ENCODE measurements around the gene MBD5.
"Not testable (repeated sequence)": the region's sequence is repeated elsewhere in the genome, so short reads cannot be mapped to it uniquely, and the experiment has no call there.

Gene MBD5

DNA sequence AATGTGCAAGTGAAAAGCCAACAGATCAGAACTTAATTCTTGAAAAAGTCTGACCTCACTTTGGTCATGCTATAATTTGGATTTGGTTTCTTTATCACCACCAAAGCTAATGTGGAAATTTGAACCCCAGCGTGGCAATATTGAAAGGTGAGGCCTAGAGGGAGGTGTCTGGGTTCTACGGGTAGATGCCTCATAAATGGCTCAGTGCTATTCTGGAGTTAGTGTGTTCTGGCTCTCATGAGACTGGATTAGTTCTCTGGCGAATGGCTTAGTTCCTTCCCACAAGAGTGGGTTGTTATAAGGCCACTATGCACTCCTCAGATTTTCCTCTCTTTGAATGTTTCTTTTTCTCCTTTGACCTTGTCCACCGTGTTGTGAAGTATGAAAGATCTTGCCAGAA, 22.7 kb upstream of the MBD5 start:
- Histone ChIP-seq H3K36me3 (replicated peaks in 1 of 2; ENCODE audit: control insufficient read depth in 2 of 2, insufficient read depth in 2 of 2, low read length in 2 of 2) (peaks cover 8 to 21% of the 10 kb centered on the region in 2 donors), H2BK5ac (ENCODE audit: low read length) (no peak overlapping the region), H3K23ac (ENCODE audit: low read depth, low read length, poor library complexity) (no peak overlapping the region), H3K4ac (ENCODE audit: low read length) (no peak overlapping the region), H3K79me1 (ENCODE audit: low read depth, low read length) (peaks cover 6% of the 10 kb centered on the region), H4K8ac (ENCODE audit: low read depth, low read length) (no peak overlapping the region), H2BK120ac (ENCODE audit: low read depth, low read length) (no peak overlapping the region), H3K9me3 (replicated peaks in 1 of 2; ENCODE audit: control insufficient read depth in 2 of 2, insufficient read depth in 1 of 2, low read depth in 1 of 2, low read length in 2 of 2) (peaks cover 2 to 25% of the 10 kb centered on the region in 2 donors), H3K27me3 (ENCODE audit: control insufficient read depth in 3 of 3, insufficient read depth in 3 of 3, low read depth in 1 of 3, low read length in 3 of 3) (no peaks in the 10 kb centered on the region), H3K18ac (ENCODE audit: low read length) (no peak overlapping the region), H2BK12ac (ENCODE audit: low read length) (no peak overlapping the region), H2BK15ac (ENCODE audit: low read length) (no peak overlapping the region), H3K4me2 (ENCODE audit: insufficient read depth, low read length, poor library complexity, severe bottlenecking) (no peak overlapping the region), H3K4me1 (ENCODE audit: control insufficient read depth in 2 of 2, insufficient read depth in 1 of 2, low read depth in 1 of 2, low read length in 2 of 2) (peaks cover 0 to 4% of the 10 kb centered on the region in 2 donors), H3K27ac (replicated peaks; ENCODE audit: low read length) (no peak overlapping the region), H4K91ac (ENCODE audit: low read depth, low read length, poor library complexity) (no peak overlapping the region), H3K14ac (ENCODE audit: low read length) (no peak overlapping the region), H3K4me3 (ENCODE audit: low read length in 2 of 2) (no peak overlapping the region), H2AK5ac (ENCODE audit: low read depth, low read length) (no peak overlapping the region), H2AFZ (ENCODE audit: low read length) (no peak overlapping the region), H3K9ac (ENCODE audit: low read depth, low read length, poor library complexity) (no peak overlapping the region)
- DNase-seq (ENCODE audit: low spot score) = no peak
- no CpG with 5 or more reads among the region's 4 CpGs for WGBS, 2 donors (ENCODE audit: extremely low coverage in 2 of 2, insufficient read length in 2 of 2, insufficient replicate concordance in 1 of 2)

DNA sequence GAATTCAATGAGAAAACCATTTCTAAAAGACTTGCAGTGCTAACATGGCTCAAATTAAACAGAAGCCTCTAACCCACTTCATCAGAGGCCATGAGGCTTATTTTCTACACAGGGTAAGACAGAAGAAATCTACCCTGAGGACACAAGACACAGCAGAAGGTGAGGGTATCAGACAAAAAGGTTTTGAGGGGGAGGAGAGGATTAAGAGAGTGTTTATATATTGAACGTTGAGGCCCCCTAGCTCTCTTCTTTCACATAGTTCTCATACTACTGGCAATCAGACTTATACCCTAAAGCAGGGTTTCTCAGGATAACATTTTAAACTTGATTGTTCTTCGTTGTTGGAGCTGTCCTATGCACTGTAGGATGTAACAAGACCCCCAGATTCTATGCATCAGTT, 21.8 kb upstream of the MBD5 start:
- peaks cover 6% of the 10 kb centered on the region for H3K79me1 ChIP-seq (ENCODE audit: low read depth, low read length)
- H2BK120ac ChIP-seq (ENCODE audit: low read depth, low read length) = no peak overlapping the region
- WGBS, 2 donors (ENCODE audit: extremely low coverage in 2 of 2, insufficient read length in 2 of 2, insufficient replicate concordance in 1 of 2) = no CpG with 5 or more reads among the region's 2 CpGs

DNA sequence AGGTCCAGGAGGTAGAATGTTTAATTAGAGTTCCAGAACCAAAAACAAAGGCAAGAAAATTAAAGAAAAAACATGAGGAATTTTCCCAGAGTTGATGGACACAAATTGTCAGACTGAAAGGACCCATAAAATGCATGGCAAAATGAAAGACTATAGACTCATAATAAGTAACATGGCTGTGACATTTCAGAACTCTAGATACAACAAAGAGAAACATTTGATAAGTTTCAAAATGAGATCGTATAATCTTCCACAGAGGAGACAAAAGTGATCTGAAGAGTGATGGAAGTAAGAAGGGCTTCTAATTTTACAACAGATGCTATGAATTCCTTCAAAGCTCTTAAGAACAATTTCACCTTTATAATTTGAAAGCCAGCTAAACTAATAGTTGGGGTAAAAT, 20.8 kb upstream of the MBD5 start:
- Histone ChIP-seq H3K36me3 (replicated peaks in 1 of 2; ENCODE audit: control insufficient read depth in 2 of 2, insufficient read depth in 2 of 2, low read length in 2 of 2) (peaks cover 8 to 18% of the 10 kb centered on the region in 2 donors), H3K4me1 (ENCODE audit: control insufficient read depth in 2 of 2, insufficient read depth in 1 of 2, low read depth in 1 of 2, low read length in 2 of 2) (peaks cover 0 to 4% of the 10 kb centered on the region in 2 donors), H3K27ac (replicated peaks; ENCODE audit: low read length) (no peak overlapping the region), H3K9ac (ENCODE audit: low read depth, low read length, poor library complexity) (no peak overlapping the region), H3K18ac (ENCODE audit: low read length) (no peak overlapping the region), H2BK12ac (ENCODE audit: low read length) (no peak overlapping the region), H2AK5ac (ENCODE audit: low read depth, low read length) (no peak overlapping the region), H2BK120ac (ENCODE audit: low read depth, low read length) (no peak overlapping the region), H2BK5ac (ENCODE audit: low read length) (no peak overlapping the region), H3K79me1 (ENCODE audit: low read depth, low read length) (peaks cover 6% of the 10 kb centered on the region), H3K27me3 (ENCODE audit: control insufficient read depth in 3 of 3, insufficient read depth in 3 of 3, low read depth in 1 of 3, low read length in 3 of 3) (no peaks in the 10 kb centered on the region), H3K4ac (ENCODE audit: low read length) (no peak overlapping the region), H4K8ac (ENCODE audit: low read depth, low read length) (no peak overlapping the region), H3K4me2 (ENCODE audit: insufficient read depth, low read length, poor library complexity, severe bottlenecking) (no peak overlapping the region), H2AFZ (ENCODE audit: low read length) (no peak overlapping the region), H4K91ac (ENCODE audit: low read depth, low read length, poor library complexity) (no peak overlapping the region), H3K23ac (ENCODE audit: low read depth, low read length, poor library complexity) (no peak overlapping the region), H3K4me3 (ENCODE audit: low read length in 2 of 2) (no peak overlapping the region), H3K9me3 (replicated peaks in 1 of 2; ENCODE audit: control insufficient read depth in 2 of 2, insufficient read depth in 1 of 2, low read depth in 1 of 2, low read length in 2 of 2) (peaks cover 2 to 21% of the 10 kb centered on the region in 2 donors), H3K14ac (ENCODE audit: low read length) (no peak overlapping the region), H2BK15ac (ENCODE audit: low read length) (no peak overlapping the region)
- WGBS, 2 donors (ENCODE audit: extremely low coverage in 2 of 2, insufficient read length in 2 of 2, insufficient replicate concordance in 1 of 2) = no CpG with 5 or more reads among the region's 1 CpG
- no peak for DNase-seq (ENCODE audit: low spot score)

More for the DNA sequence above, 21.8 kb upstream of the MBD5 start:
- Histone ChIP-seq H3K4me1 (ENCODE audit: control insufficient read depth in 2 of 2, insufficient read depth in 1 of 2, low read depth in 1 of 2, low read length in 2 of 2) (peaks cover 0 to 4% of the 10 kb centered on the region in 2 donors), H3K4me2 (ENCODE audit: insufficient read depth, low read length, poor library complexity, severe bottlenecking) (no peak overlapping the region), H3K9me3 (replicated peaks in 1 of 2; ENCODE audit: control insufficient read depth in 2 of 2, insufficient read depth in 1 of 2, low read depth in 1 of 2, low read length in 2 of 2) (peaks cover 2 to 25% of the 10 kb centered on the region in 2 donors), H3K23ac (ENCODE audit: low read depth, low read length, poor library complexity) (no peak overlapping the region), H3K4ac (ENCODE audit: low read length) (no peak overlapping the region), H4K91ac (ENCODE audit: low read depth, low read length, poor library complexity) (no peak overlapping the region), H2BK15ac (ENCODE audit: low read length) (no peak overlapping the region), H3K27ac (replicated peaks; ENCODE audit: low read length) (no peak overlapping the region), H3K36me3 (replicated peaks in 1 of 2; ENCODE audit: control insufficient read depth in 2 of 2, insufficient read depth in 2 of 2, low read length in 2 of 2) (peaks cover 8 to 21% of the 10 kb centered on the region in 2 donors), H3K4me3 (ENCODE audit: low read length in 2 of 2) (no peak overlapping the region), H4K8ac (ENCODE audit: low read depth, low read length) (no peak overlapping the region), H2AK5ac (ENCODE audit: low read depth, low read length) (no peak overlapping the region), H3K27me3 (ENCODE audit: control insufficient read depth in 3 of 3, insufficient read depth in 3 of 3, low read depth in 1 of 3, low read length in 3 of 3) (no peaks in the 10 kb centered on the region), H3K18ac (ENCODE audit: low read length) (no peak overlapping the region), H2BK12ac (ENCODE audit: low read length) (no peak overlapping the region), H3K9ac (ENCODE audit: low read depth, low read length, poor library complexity) (no peak overlapping the region), H2AFZ (ENCODE audit: low read length) (no peak overlapping the region), H3K14ac (ENCODE audit: low read length) (no peak overlapping the region), H2BK5ac (ENCODE audit: low read length) (no peak overlapping the region)
- DNase-seq (ENCODE audit: low spot score) = no peak

DNA sequence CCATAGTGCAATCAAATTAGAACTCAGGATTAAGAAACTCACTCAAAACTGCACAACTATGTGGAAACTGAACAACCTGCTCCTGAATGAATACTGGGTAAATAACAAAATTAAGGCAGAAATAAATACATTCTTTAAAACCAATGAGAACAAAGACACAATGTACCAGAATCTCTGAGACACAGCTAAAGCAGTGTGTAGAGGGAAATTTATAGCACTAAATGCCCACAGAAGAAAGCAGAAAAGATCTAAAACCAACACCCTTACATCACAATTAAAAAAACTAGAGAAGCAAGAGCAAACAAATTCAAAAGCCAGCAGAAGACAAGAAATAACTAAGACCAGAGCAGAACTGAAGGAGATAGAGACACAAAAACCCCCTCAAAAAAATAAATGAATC, 18.5 kb upstream of the MBD5 start:
- H2AK5ac ChIP-seq (ENCODE audit: low read depth, low read length); H3K4ac ChIP-seq (ENCODE audit: low read length); H2BK15ac ChIP-seq (ENCODE audit: low read length); H3K18ac ChIP-seq (ENCODE audit: low read length); H3K23ac ChIP-seq (ENCODE audit: low read depth, low read length, poor library complexity); H3K27ac ChIP-seq (replicated peaks; ENCODE audit: low read length); H3K14ac ChIP-seq (ENCODE audit: low read length); H3K4me3 ChIP-seq (ENCODE audit: low read length in 2 of 2); H3K4me2 ChIP-seq (ENCODE audit: insufficient read depth, low read length, poor library complexity, severe bottlenecking); H3K9ac ChIP-seq (ENCODE audit: low read depth, low read length, poor library complexity); H4K8ac ChIP-seq (ENCODE audit: low read depth, low read length); H2BK120ac ChIP-seq (ENCODE audit: low read depth, low read length); H2BK12ac ChIP-seq (ENCODE audit: low read length); DNase-seq (ENCODE audit: low spot score); H4K91ac ChIP-seq (ENCODE audit: low read depth, low read length, poor library complexity); H3K27me3 ChIP-seq (ENCODE audit: control insufficient read depth in 3 of 3, insufficient read depth in 3 of 3, low read depth in 1 of 3, low read length in 3 of 3); H3K4me1 ChIP-seq (ENCODE audit: control insufficient read depth in 2 of 2, insufficient read depth in 1 of 2, low read depth in 1 of 2, low read length in 2 of 2); H2AFZ ChIP-seq (ENCODE audit: low read length); H2BK5ac ChIP-seq (ENCODE audit: low read length): not testable (repeated sequence)
- H3K79me1 ChIP-seq (ENCODE audit: low read depth, low read length) = peaks cover 11% of the 10 kb centered on the region
- H3K9me3 ChIP-seq (replicated peaks in 1 of 2; ENCODE audit: control insufficient read depth in 2 of 2, insufficient read depth in 1 of 2, low read depth in 1 of 2, low read length in 2 of 2) = peaks cover 5 to 18% of the 10 kb centered on the region in 2 donors
- peaks cover 2 to 12% of the 10 kb centered on the region in 2 donors for H3K36me3 ChIP-seq (replicated peaks in 1 of 2; ENCODE audit: control insufficient read depth in 2 of 2, insufficient read depth in 2 of 2, low read length in 2 of 2)
